Loucy (cell line): ENCODE results near the gene TAS2R30.
"Not testable (repeated sequence)": the region's sequence is repeated elsewhere in the genome, so short reads cannot be mapped to it uniquely, and the experiment has no call there.

Source experiments
- H2AFZ ChIP-seq: fragments of 200-600 bp; sonication (generic); 2 replicates; pipeline ENCODE4 v1.6.0; 2016; ENCODE audit warnings: antibody characterized with exemption, mild to moderate bottlenecking, low read length, moderate library complexity
- H3F3A ChIP-seq: fragments of 200-600 bp; 2 replicates; pipeline ENCODE4 v1.6.0; 2016; ENCODE audit warnings: antibody characterized with exemption, low read depth, mild to moderate bottlenecking
- H3K27me3 ChIP-seq: fragments of 200-600 bp; sonication (generic); 2 replicates; pipeline ENCODE4 v1.6.1; 2014; ENCODE audit warnings: low read length, mild to moderate bottlenecking; ENCODE audit not compliant: insufficient read depth, poor library complexity, severe bottlenecking
- H3K36me3 ChIP-seq: fragments of 200-600 bp; sonication (generic); 2 replicates; pipeline ENCODE4 v1.6.1; 2016; ENCODE audit warnings: low read length; ENCODE audit not compliant: insufficient read depth
- H3K4me1 ChIP-seq: fragments of 200-600 bp; sonication (generic); 2 replicates; pipeline ENCODE4 v1.5.1; 2014; ENCODE audit warnings: low read length, mild to moderate bottlenecking; ENCODE audit not compliant: insufficient read depth, poor library complexity, severe bottlenecking
- H3K4me2 ChIP-seq: fragments of 200-600 bp; sonication (generic); 2 replicates; pipeline ENCODE4 v1.6.0; 2014; ENCODE audit warnings: antibody characterized with exemption, low read length, low read depth, mild to moderate bottlenecking; ENCODE audit not compliant: poor library complexity, severe bottlenecking
- H3K4me3 ChIP-seq: fragments of 200-600 bp; sonication (generic); 2 replicates; pipeline ENCODE4 v1.5.1; 2014; ENCODE audit warnings: low read length, mild to moderate bottlenecking, mixed read lengths; ENCODE audit not compliant: poor library complexity, severe bottlenecking
- H3K79me2 ChIP-seq: fragments of 200-600 bp; sonication (generic); 2 replicates; pipeline ENCODE4 v1.6.1; 2014; ENCODE audit warnings: low read length; ENCODE audit not compliant: insufficient read depth
- H3K9ac ChIP-seq: fragments of 200-600 bp; sonication (generic); 2 replicates; pipeline ENCODE4 v1.6.0; 2014; ENCODE audit warnings: mild to moderate bottlenecking, low read depth, low read length, moderate library complexity; ENCODE audit not compliant: poor library complexity, severe bottlenecking
- H3K9me2 ChIP-seq: fragments of 200-600 bp; sonication (generic); replicated peaks from 2 replicates; pipeline ENCODE4 v1.6.1; 2016; ENCODE audit warnings: low read depth, low read length, mixed read lengths
- H3K9me3 ChIP-seq: fragments of 200-600 bp; sonication (generic); 2 replicates; pipeline ENCODE4 v1.6.1; 2014; ENCODE audit warnings: mild to moderate bottlenecking, antibody characterized with exemption, low read length, low read depth; ENCODE audit not compliant: insufficient read depth
- H4K20me1 ChIP-seq: fragments of 200-600 bp; sonication (generic); 2 replicates; pipeline ENCODE4 v1.6.0; 2014; ENCODE audit warnings: antibody characterized with exemption, low read length, mild to moderate bottlenecking; ENCODE audit not compliant: insufficient read depth, poor library complexity, severe bottlenecking
- CTCF ChIP-seq: fragments of 200-600 bp; sonication (generic); conservative IDR thresholded peaks from 2 replicates; pipeline ENCODE4 v1.5.1; 2014; ENCODE audit warnings: mild to moderate bottlenecking, antibody characterized with exemption, low read length
- EZH2phosphoT487 ChIP-seq: fragments of 200-600 bp; IDR thresholded peaks from 2 replicates; pipeline ENCODE4 v1.6.1; 2018; ENCODE audit warnings: antibody characterized with exemption, mild to moderate bottlenecking, moderate library complexity, borderline replicate concordance

The TAS2R30 gene

GRCh38 chr12:11105546-11105945, 28.9 kb downstream of the TAS2R30 start:
- H3K79me2 ChIP-seq = peaks cover 1% of the 10 kb centered on the region; the same call in 1 of the 2 replicates

GRCh38 chr12:11094910-11095309, 39.5 kb downstream of the TAS2R30 start:
- not testable (repeated sequence) for H3K27me3 ChIP-seq, H3K4me2 ChIP-seq, H3F3A ChIP-seq, H3K9me3 ChIP-seq, H3K9me2 ChIP-seq, H3K4me3 ChIP-seq, H3K79me2 ChIP-seq, H3K36me3 ChIP-seq, H3K9ac ChIP-seq, H4K20me1 ChIP-seq, H2AFZ ChIP-seq, H3K4me1 ChIP-seq

More at GRCh38 chr12:11105546-11105945, 28.9 kb downstream of the TAS2R30 start:
- no peak overlapping the region for H3K4me2 ChIP-seq
- no peak overlapping the region for H2AFZ ChIP-seq
- no peaks in the 10 kb centered on the region for H3K9me3 ChIP-seq
- H4K20me1 ChIP-seq = no peaks in the 10 kb centered on the region
- no peak overlapping the region for H3K4me3 ChIP-seq
- no peaks in the 10 kb centered on the region for H3K36me3 ChIP-seq
- TF ChIP-seq CTCF (no peak), EZH2phosphoT487 (no peak)
- no peak overlapping the region for H3K9ac ChIP-seq
- H3K27me3 ChIP-seq = no peaks in the 10 kb centered on the region
- H3F3A ChIP-seq = no peaks in the 10 kb centered on the region
- H3K4me1 ChIP-seq = no peaks in the 10 kb centered on the region
- no peaks in the 10 kb centered on the region for H3K9me2 ChIP-seq

GRCh38 chr12:11092128-11092527, 42.3 kb downstream of the TAS2R30 start, which contains the start of gene TAS2R43:
Gene TAS2R43, minus strand, starts transcription at chr12:11092313. Its CDS starts 84 bp downstream, at chr12:11092229.
- H3K9me2 ChIP-seq = no peaks in the 10 kb centered on the region
- no peaks in the 10 kb centered on the region for H3K27me3 ChIP-seq
- no peak for TF ChIP-seq CTCF
- no peak for TF ChIP-seq EZH2phosphoT487
- no peaks in the 10 kb centered on the region for H4K20me1 ChIP-seq
- no peaks in the 10 kb centered on the region for H3K9me3 ChIP-seq
- H3F3A ChIP-seq = no peaks in the 10 kb centered on the region
- no peak within 1 kb of the TSS for H3K4me3 ChIP-seq
- no peaks in the 10 kb centered on the region for H3K4me1 ChIP-seq
- no peak within 1 kb of the TSS for H3K9ac ChIP-seq
- no peak within 1 kb of the TSS for H2AFZ ChIP-seq
- H3K4me2 ChIP-seq = no peak within 1 kb of the TSS
- no peaks in the 10 kb centered on the region for H3K79me2 ChIP-seq
- no peaks in the 10 kb centered on the region for H3K36me3 ChIP-seq

GRCh38 chr12:11089246-11089645, 45.2 kb downstream of the TAS2R30 start:
- H3F3A ChIP-seq = no peaks in the 10 kb centered on the region
- no peak overlapping the region for H3K4me3 ChIP-seq
- H3K36me3 ChIP-seq = no peaks in the 10 kb centered on the region
- H4K20me1 ChIP-seq = no peaks in the 10 kb centered on the region
- no peak overlapping the region for H3K4me2 ChIP-seq
- H3K4me1 ChIP-seq = no peaks in the 10 kb centered on the region
- H3K9ac ChIP-seq = no peak overlapping the region
- H3K79me2 ChIP-seq = no peaks in the 10 kb centered on the region
- no peaks in the 10 kb centered on the region for H3K9me3 ChIP-seq
- no peak for TF ChIP-seq EZH2phosphoT487
- no peak for TF ChIP-seq CTCF
- no peak overlapping the region for H2AFZ ChIP-seq
- H3K9me2 ChIP-seq = no peaks in the 10 kb centered on the region
- no peaks in the 10 kb centered on the region for H3K27me3 ChIP-seq
